HFF-Myc (cell line): ENCODE results near the gene ADARB2.

ENCODE experiments used
- DNase-seq: peaks from one replicate; pipeline ENCODE4 v3.0.0-alpha.2; 2011; ENCODE audit warnings: low read depth; ENCODE audit errors: extremely low read depth
- H3K4me3 ChIP-seq: replicated peaks from 2 replicates; pipeline ENCODE4 v1.5.1; 2011; ENCODE audit warnings: low read depth, mild to moderate bottlenecking, control low read depth, low read length
- CTCF ChIP-seq: IDR thresholded peaks from 2 replicates; pipeline ENCODE4 v1.5.1; 2012; ENCODE audit warnings: mild to moderate bottlenecking, low read depth, low read length, control low read depth; ENCODE audit errors: missing control alignments

The ADARB2 gene

GRCh38 chr10:1672001-1672781, 65.1 kb downstream of the ADARB2 start:
- H3K4me3 ChIP-seq = no peak overlapping the region
- DNase-seq = no peak
- TF ChIP-seq CTCF = no peak

DNA sequence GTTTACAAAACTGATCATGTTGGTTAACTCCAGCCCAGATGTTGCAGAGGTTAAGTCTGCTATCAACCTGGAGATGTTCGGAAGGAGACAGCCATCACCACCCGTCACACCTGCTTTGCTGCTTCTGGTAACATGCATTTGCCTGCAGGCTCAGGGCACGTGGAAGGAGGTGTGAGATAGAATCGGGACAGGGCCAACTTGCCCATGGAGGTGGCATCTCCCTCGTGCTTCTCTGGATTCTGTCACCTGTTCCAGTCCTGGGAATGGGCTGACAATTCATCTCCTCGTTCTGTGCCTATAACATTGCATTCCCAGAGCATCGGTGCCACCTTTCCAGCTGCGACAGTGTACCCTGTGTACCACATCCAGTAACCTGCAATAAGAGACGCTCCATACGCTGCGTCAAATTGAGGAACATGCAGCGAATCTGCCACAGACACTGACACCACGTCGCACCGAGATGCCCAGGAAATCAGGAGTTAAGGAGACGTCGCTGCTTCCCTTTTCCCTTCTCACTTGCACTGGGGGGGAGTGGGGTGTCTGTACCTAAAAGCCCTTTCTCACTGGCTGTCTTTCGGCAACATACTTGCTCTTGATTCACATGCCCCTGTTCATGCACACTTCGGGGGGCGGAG, 65.8 kb downstream of the ADARB2 start:
- no peak for DNase-seq
- no peak overlapping the region for H3K4me3 ChIP-seq
- no peak for TF ChIP-seq CTCF

DNA sequence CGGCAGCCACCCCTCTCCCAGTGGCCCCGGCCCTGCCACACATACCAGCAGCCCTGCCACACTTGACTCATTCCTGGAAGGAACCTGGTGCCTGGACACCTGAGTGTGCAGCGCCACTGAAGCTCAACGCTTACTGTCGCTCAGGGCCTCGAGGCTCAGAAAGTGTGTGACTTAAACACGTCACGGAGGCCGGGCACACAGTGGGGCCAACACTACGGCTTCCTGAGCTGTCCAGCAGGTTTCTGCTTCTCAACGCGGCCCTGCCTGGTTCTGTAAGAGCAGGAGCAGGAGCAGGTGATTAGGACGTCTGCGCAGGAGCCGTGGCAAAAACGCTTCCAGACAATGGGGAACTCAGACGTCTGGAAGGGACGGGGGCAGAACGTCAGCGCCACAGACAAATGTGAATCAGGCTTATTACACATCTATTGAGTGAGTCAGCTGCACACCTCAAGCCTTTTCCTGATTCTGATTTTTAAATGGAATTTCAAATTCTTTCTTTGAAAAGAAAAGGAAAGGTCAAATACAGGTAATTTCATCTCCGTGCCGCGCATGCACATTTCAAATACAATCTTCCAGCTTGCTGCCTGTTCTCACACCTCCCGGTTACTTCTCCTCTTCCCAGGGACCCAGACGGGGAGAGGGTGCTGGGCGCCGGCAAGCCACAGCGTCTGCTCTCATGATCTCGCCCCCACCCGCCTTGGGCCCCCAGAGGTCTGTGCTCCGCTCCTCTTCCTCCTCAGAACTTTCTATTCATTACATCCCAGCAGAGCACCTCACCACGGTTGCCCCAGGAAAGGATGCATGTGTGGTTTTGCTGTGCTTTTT, 66.6 kb downstream of the ADARB2 start:
- no peak for TF ChIP-seq CTCF
- no peak overlapping the region for H3K4me3 ChIP-seq
- no peak for DNase-seq

DNA sequence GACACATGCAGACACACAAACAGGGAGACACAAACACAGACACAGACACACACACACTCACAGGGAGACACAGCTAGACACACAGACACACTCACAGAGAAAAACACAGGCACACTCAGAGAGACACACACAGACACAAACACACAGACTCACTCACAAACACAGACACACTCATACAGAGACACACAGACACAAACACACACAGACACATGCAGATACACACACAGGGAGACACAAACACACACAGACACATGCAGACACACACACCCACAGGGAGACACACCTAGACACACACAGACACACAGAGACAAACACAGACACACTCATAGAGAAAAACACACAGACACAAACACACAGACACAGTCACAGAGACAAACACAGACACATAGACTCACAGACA, 67.9 kb downstream of the ADARB2 start:
- DNase-seq = no peak
- no peak overlapping the region for H3K4me3 ChIP-seq
- no peak for TF ChIP-seq CTCF

DNA sequence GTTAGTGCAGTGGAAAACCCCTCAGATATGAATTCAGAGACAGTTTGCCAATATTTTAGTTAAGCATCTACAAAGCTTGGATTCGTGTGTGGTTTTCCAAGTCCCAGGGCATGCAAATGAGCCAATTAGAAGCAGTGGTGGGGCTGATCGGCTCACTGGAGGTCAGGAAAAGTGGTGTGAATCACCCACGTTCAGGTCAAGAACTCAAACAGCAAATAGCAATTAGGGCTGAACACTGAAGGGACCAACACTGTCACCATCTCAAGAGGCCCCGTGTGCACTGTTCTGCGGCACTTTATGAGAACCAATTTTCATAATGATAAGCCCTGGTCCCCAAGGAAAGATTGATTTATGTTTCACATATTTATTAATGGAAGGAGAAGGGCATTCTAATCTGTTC, 68.9 kb downstream of the ADARB2 start:
- no peak overlapping the region for H3K4me3 ChIP-seq
- DNase-seq = no peak

GRCh38 chr10:1667392-1667791, 69.9 kb downstream of the ADARB2 start:
- H3K4me3 ChIP-seq = no peak overlapping the region
- TF ChIP-seq CTCF = no peak
- no peak for DNase-seq

More for the DNA sequence above, 68.9 kb downstream of the ADARB2 start:
- no peak for TF ChIP-seq CTCF
